Ovary (tissue), 9 donors: Measurements from ENCODE around the gene DAB2IP. TPM values are rescaled to one million over a fixed set of nuclear protein-coding genes. Genes with fewer than 3 reads are reported as not detected.
A peak's percentile ranks its signal among the peaks of the same experiment; 100 is the strongest.

Experiments used
- DNase-seq, 5 donors: peaks; one replicate each; pipeline ENCODE4 v3.0.0-alpha.2; 2019 to 2020
- H3K27ac ChIP-seq, 2 donors: fragments of 200-600 bp; one replicate each; pipeline versions ENCODE4 v1.5.1 to v1.8.0; 2019 to 2022
- H3K27me3 ChIP-seq: fragments of 200-600 bp; one replicate; pipeline ENCODE4 v1.8.0; 2022
- H3K36me3 ChIP-seq: fragments of 200-600 bp; sonication (generic); one replicate; pipeline ENCODE4 v1.5.1; 2019
- H3K4me1 ChIP-seq: one replicate; pipeline ENCODE4 v1.8.1; 2013; ENCODE audit warnings: mild to moderate bottlenecking, moderate library complexity; ENCODE audit not compliant: insufficient read depth
- H3K4me3 ChIP-seq: fragments of 200-600 bp; sonication (generic); one replicate; pipeline ENCODE4 v1.5.1; 2017
- H3K9me3 ChIP-seq, 2 donors: fragments of 200-600 bp in 1 of 2; sonication (generic) in 1 of 2; one replicate each; pipeline versions ENCODE4 v1.5.1 to v1.8.1; 2013 to 2019; ENCODE audit warnings: mild to moderate bottlenecking in 1 of 2, moderate library complexity in 1 of 2
- CTCF ChIP-seq, 3 donors: fragments of 450-650 bp in 2 of 3; fragments of 200-600 bp in 1 of 3; IDR thresholded peaks; one replicate each; pipeline versions ENCODE4 v1.5.1 to v1.8.0; 2016 to 2022; ENCODE audit warnings: antibody characterized with exemption in 3 of 3, mild to moderate bottlenecking in 1 of 3
- EP300 ChIP-seq: sonication (generic); formaldehyde crosslinking; IDR thresholded peaks from one replicate; pipeline ENCODE4 v1.6.1; 2017; ENCODE audit warnings: antibody characterized with exemption
- POLR2A ChIP-seq: fragments of 450-650 bp; IDR thresholded peaks from one replicate; pipeline ENCODE4 v1.6.1; 2017; ENCODE audit warnings: antibody characterized with exemption, mild to moderate bottlenecking, moderate library complexity
- WGBS, 3 donors: extraction: QIAGEN DNeasy Blood & Tissue Kit in 1 of 3; methylation state at CpG; one replicate each; pipeline versions ENCODE4 v1.1.5 to v1.1.7; 2013 to 2017; 5-methylcytosine and 5-hydroxymethylcytosine counted together
- intact Hi-C, 4 donors: fragments of 100-400 bp; cut with DNase I; formaldehyde crosslinking; loops; one replicate each; pipeline versions ENCODE4 v1.11.0 to v1.15.1; 2022 to 2023
- polyA plus RNA-seq, 2 donors: library from polyadenylated mRNA; stranded (reverse); fragments of 200-250 nt in 1 of 2; fragments of 350-450 nt in 1 of 2; fragmentation: Illumina TruSeq in 1 of 2; extraction: RNeasy Lipid Tissue Mini Kit (QIAGEN cat#74804) in 1 of 2; gene quantifications; one replicate each; pipeline ENCODE4 v1.2.3, GENCODE V29; 2013 to 2014
- total RNA-seq, 7 donors: library from RNA; depleted of rRNA in 2 of 7; stranded (reverse); fragments of >200 nt in 2 of 7; fragmentation: NEBNext Ultra II Directional in 3 of 7; extraction: Animal tissue kit (Norgen Biotek cat#: 25700) in 3 of 7; gene quantifications; one replicate each; pipeline versions ENCODE4 v1.1.0 to v1.2.4, GENCODE V29; 2016 to 2023
- donor health status: DM: no; HTN: no; CAD: no; lungs with moderate emphysema.
- donor health status: DM: no; HTN: no; CAD: no.
- donor health status: Bipolar disorder and iron deficiency.
- donor health status: DM: yes; HTN: yes; CAD: no.
- donor health status: DM: no; HTN: no; CAD: no.
- donor health status: DM: yes; HTN: yes; CAD: no.

Gene DAB2IP
- total and polyA plus RNA-seq, 9 donors = 9.3 to 95.0 (median 70.6) TPM

- 79 to 83% (median 81%) methylated on average over 12 of the region's 12 CpGs for WGBS, 3 donors
- Histone ChIP-seq H3K36me3 (no peaks in the 10 kb centered on the region), H3K4me1 (no peaks in the 10 kb centered on the region), H3K4me3 (no peak overlapping the region), H3K9me3 (no peaks in the 10 kb centered on the region), H3K27ac (no peak overlapping the region), H3K27me3 (no peaks in the 10 kb centered on the region)
- DNase-seq = peak in 1 of 5 donors; percentile 10
- intact Hi-C loops = no loop called here
- no peak for TF ChIP-seq CTCF (IDR thresholded peaks at IDR 0.05)
- no peak for TF ChIP-seq POLR2A
- no peak for TF ChIP-seq EP300
Observed at GRCh38 chr9:121825031-121825691, 173.7 kb downstream of the DAB2IP start.

GRCh38 chr9:121826711-121827110 lies 175.3 kb downstream of the DAB2IP start:
- peak in 2 of 5 donors; percentile 12 to 21 for DNase-seq
- no peaks in the 10 kb centered on the region for H3K27me3 ChIP-seq
- H3K9me3 ChIP-seq = no peaks in the 10 kb centered on the region
- H3K4me1 ChIP-seq = no peaks in the 10 kb centered on the region
- TF ChIP-seq POLR2A (no peak), EP300 (no peak), CTCF (IDR thresholded peaks at IDR 0.05) (no peak)
- no peak overlapping the region for H3K27ac ChIP-seq
- no peaks in the 10 kb centered on the region for H3K36me3 ChIP-seq
- 85 to 89% (median 86%) methylated on average over 7 of the region's 7 CpGs for WGBS, 3 donors
- intact Hi-C loops = no loop called here
- H3K4me3 ChIP-seq = no peak overlapping the region

GRCh38 chr9:121827251-121827967 lies 176.0 kb downstream of the DAB2IP start:
- 93 to 95% (median 95%) methylated on average over 17 of the region's 17 CpGs for WGBS, 3 donors
- no peak overlapping the region for H3K4me3 ChIP-seq
- peak in 3 of 5 donors; percentile 4 to 13 (median 10) for DNase-seq
- H3K36me3 ChIP-seq = no peaks in the 10 kb centered on the region
- intact Hi-C loops = no loop called here
- H3K4me1 ChIP-seq = no peaks in the 10 kb centered on the region
- TF ChIP-seq CTCF (IDR thresholded peaks at IDR 0.05) = no peak
- no peak for TF ChIP-seq EP300
- no peak for TF ChIP-seq POLR2A
- H3K27me3 ChIP-seq = no peaks in the 10 kb centered on the region
- no peaks in the 10 kb centered on the region for H3K9me3 ChIP-seq
- no peak overlapping the region for H3K27ac ChIP-seq

GRCh38 chr9:121830441-121831140 lies 179.2 kb downstream of the DAB2IP start:
- Histone ChIP-seq H3K4me3 (no peak overlapping the region), H3K27ac (no peak overlapping the region), H3K4me1 (no peaks in the 10 kb centered on the region), H3K27me3 (no peaks in the 10 kb centered on the region), H3K36me3 (no peaks in the 10 kb centered on the region), H3K9me3 (no peaks in the 10 kb centered on the region)
- TF ChIP-seq CTCF (IDR thresholded peaks at IDR 0.05) = no peak
- no peak for TF ChIP-seq POLR2A
- TF ChIP-seq EP300 = no peak
- WGBS, 3 donors = 82 to 92% (median 82%) methylated on average over 3 of the region's 3 CpGs
- DNase-seq = peak in 2 of 5 donors; percentile 3 to 10
- intact Hi-C loops = loop anchor here in 1 of 4 donors (10.0 kb wide), 1 partner anchor 164 kb away; no protein-coding TSS in a partner anchor
